ENCODE data around the gene KCNIP1.

DNA sequence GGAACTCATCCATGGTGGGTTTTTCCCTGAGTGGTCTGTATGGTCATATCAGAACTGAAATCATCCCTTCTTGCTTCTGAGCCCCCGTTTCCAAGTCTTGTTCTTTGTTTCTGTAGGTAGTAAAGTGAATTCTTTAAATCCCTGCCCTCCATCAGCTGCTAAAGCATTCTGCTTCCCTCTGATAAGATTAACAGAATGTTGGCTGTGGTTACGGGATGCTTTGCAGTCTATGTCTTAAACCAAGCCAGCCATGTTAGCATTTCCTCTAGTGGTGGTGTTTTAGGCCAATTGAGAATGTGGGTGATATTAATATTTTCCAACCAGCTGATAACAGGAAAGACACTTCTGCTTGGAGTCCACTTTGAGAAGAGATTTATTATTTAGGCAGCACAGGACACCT is 22.0 kb upstream of the KCNIP1 start:
- TF ChIP-seq POLR2A (IDR thresholded peaks at IDR 0.05): no peak
- TF ChIP-seq, protein P1, sequence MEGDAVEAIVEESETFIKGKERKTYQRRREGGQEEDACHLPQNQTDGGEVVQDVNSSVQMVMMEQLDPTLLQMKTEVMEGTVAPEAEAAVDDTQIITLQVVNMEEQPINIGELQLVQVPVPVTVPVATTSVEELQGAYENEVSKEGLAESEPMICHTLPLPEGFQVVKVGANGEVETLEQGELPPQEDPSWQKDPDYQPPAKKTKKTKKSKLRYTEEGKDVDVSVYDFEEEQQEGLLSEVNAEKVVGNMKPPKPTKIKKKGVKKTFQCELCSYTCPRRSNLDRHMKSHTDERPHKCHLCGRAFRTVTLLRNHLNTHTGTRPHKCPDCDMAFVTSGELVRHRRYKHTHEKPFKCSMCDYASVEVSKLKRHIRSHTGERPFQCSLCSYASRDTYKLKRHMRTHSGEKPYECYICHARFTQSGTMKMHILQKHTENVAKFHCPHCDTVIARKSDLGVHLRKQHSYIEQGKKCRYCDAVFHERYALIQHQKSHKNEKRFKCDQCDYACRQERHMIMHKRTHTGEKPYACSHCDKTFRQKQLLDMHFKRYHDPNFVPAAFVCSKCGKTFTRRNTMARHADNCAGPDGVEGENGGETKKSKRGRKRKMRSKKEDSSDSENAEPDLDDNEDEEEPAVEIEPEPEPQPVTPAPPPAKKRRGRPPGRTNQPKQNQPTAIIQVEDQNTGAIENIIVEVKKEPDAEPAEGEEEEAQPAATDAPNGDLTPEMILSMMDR (IDR thresholded peaks at IDR 0.05): no peak

All from stomach (tissue), 4 donors.